GM12878 (cell line): Measurements from ENCODE around the gene NCOA6. TPM values are rescaled to one million over a fixed set of nuclear protein-coding genes. Genes with fewer than 3 reads are reported as not detected.

Experiments
- ATAC-seq: fragments of 200-7000 bp; cut with Tn5 transposase; 3 replicates; pipeline ENCODE4 v1.9.1; 2020; ENCODE audit warnings: mild to moderate bottlenecking, moderate library complexity
- BruUV-seq: library from RNA; stranded (reverse); fragments of 400-500 nt; replicated peaks from 2 replicates; lab custom pipeline; 2021; lab: Mats Ljungman, UMichigan
- CTCF ChIA-PET: fragments of 300-600 bp; sonication (Branson Sonifier 250); formaldehyde crosslinking; extraction: SDS; loops from one replicate; lab custom pipeline; 2021; ENCODE audit warnings: inconsistent platforms; lab: Yijun Ruan, JAX
- POLR2A ChIA-PET: fragments of 350-600 bp; formaldehyde crosslinking; extraction: SDS; loops from one replicate; lab custom pipeline; 2021; ENCODE audit warnings: inconsistent platforms; lab: Charles Lee
- RAD21 ChIA-PET: fragments of 300-600 bp; sonication (Branson Sonifier 250); formaldehyde crosslinking; loops from one replicate; lab custom pipeline; 2023; ENCODE audit warnings: antibody characterized with exemption; ENCODE audit not compliant: unreplicated experiment; lab: Charles Lee
- SMC1A ChIA-PET: fragments of 300-600 bp; sonication (Branson Sonifier 250); formaldehyde crosslinking; loops from one replicate; lab custom pipeline; 2023; ENCODE audit not compliant: unreplicated experiment, uncharacterized antibody; lab: Charles Lee
- DNase-seq: peaks from one replicate; pipeline ENCODE4 v3.0.0-alpha.2; 2011; ENCODE audit warnings: low read depth, low spot score
- FAIRE-seq: peaks from 3 replicates; lab custom pipeline; 2011; peaks lifted over from hg19 to GRCh38; lab: Jason Lieb, UNC
- H2AFZ ChIP-seq: 2 replicates; pipeline ENCODE4 v1.6.0; 2011; ENCODE audit warnings: low read depth, low read length, control low read depth; ENCODE audit not compliant: control insufficient read depth
- H3K27ac ChIP-seq: 2 replicates; pipeline ENCODE4 v1.5.1; 2011; ENCODE audit warnings: control low read depth; ENCODE audit not compliant: control insufficient read depth, insufficient read depth
- H3K27me3 ChIP-seq, 2 experiments: replicated peaks in 1 of 2; 2 replicates each; pipeline versions ENCODE4 v1.6.0 to v1.6.1; 2011; ENCODE audit warnings: low read length in 1 of 2; ENCODE audit not compliant: control insufficient read depth in 2 of 2, insufficient read depth in 2 of 2
- H3K36me3 ChIP-seq, 2 experiments: 2 replicates each; pipeline ENCODE4 v1.5.1; 2011; ENCODE audit warnings: low read length in 1 of 2; ENCODE audit not compliant: control insufficient read depth in 2 of 2, insufficient read depth in 2 of 2
- H3K4me1 ChIP-seq: 2 replicates; pipeline ENCODE4 v1.6.1; 2011; ENCODE audit warnings: mild to moderate bottlenecking, low read length, moderate library complexity, mixed read lengths; ENCODE audit not compliant: control insufficient read depth, insufficient read depth
- H3K4me2 ChIP-seq: 2 replicates; pipeline ENCODE4 v1.6.0; 2011; ENCODE audit warnings: control low read depth; ENCODE audit not compliant: control insufficient read depth, insufficient read depth
- H3K4me3 ChIP-seq: fragments of 200-600 bp; sonication (generic); 2 replicates; pipeline ENCODE4 v1.5.1; 2016
- H3K79me2 ChIP-seq: 2 replicates; pipeline ENCODE4 v1.6.0; 2011; ENCODE audit warnings: low read length; ENCODE audit not compliant: control insufficient read depth, insufficient read depth
- H3K9ac ChIP-seq: 2 replicates; pipeline ENCODE4 v1.8.0; 2011; ENCODE audit warnings: low read length, control low read depth, mixed read lengths; ENCODE audit not compliant: control insufficient read depth, insufficient read depth
- H3K9me3 ChIP-seq: replicated peaks from 3 replicates; pipeline ENCODE4 v1.5.1; 2011; ENCODE audit warnings: mild to moderate bottlenecking, low read length; ENCODE audit not compliant: control insufficient read depth, insufficient read depth
- H4K20me1 ChIP-seq: 2 replicates; pipeline ENCODE4 v1.6.0; 2011; ENCODE audit not compliant: control insufficient read depth, insufficient read depth
- ATF7 ChIP-seq: fragments of 450-650 bp; IDR thresholded peaks from 2 replicates; pipeline ENCODE4 v1.6.1; 2016; ENCODE audit warnings: low read depth, mild to moderate bottlenecking
- ETV6 ChIP-seq, 2 experiments: fragments of 450-650 bp in 1 of 2; IDR thresholded peaks in 1 of 2; conservative IDR thresholded peaks in 1 of 2; 2 replicates each; pipeline ENCODE4 v1.6.1; 2014; ENCODE audit warnings: antibody characterized with exemption in 1 of 2, borderline replicate concordance in 1 of 2, low read depth in 1 of 2, mild to moderate bottlenecking in 1 of 2, moderate library complexity in 1 of 2
- JUNB ChIP-seq: IDR thresholded peaks from 2 replicates; pipeline ENCODE4 v1.6.1; 2016; ENCODE audit warnings: antibody characterized with exemption, mild to moderate bottlenecking
- KAT2A ChIP-seq: conservative IDR thresholded peaks from 2 replicates; pipeline ENCODE4 v1.6.1; 2011; ENCODE audit warnings: low read depth, low read length; ENCODE audit not compliant: control insufficient read depth
- NR2C1 ChIP-seq: fragments of 450-650 bp; IDR thresholded peaks from 2 replicates; pipeline ENCODE4 v1.6.1; 2017; ENCODE audit warnings: antibody characterized with exemption, mild to moderate bottlenecking, moderate library complexity
- RB1 ChIP-seq: fragments of 450-650 bp; formaldehyde crosslinking; IDR thresholded peaks from 2 replicates; pipeline ENCODE4 v1.6.1; 2017; ENCODE audit warnings: mild to moderate bottlenecking, borderline replicate concordance
- SMAD1 ChIP-seq: fragments of 450-650 bp; IDR thresholded peaks from 2 replicates; pipeline ENCODE4 v1.6.1; 2018; ENCODE audit warnings: mild to moderate bottlenecking, low read depth; ENCODE audit not compliant: partially characterized antibody
- TAF1 ChIP-seq: IDR thresholded peaks from 2 replicates; pipeline ENCODE4 v1.6.1; 2011; ENCODE audit warnings: mild to moderate bottlenecking, low read depth, low read length, borderline replicate concordance
- TCF12 ChIP-seq: IDR thresholded peaks from 2 replicates; pipeline ENCODE4 v1.6.1; 2011; ENCODE audit warnings: low read depth, mild to moderate bottlenecking, low read length
- ZZZ3 ChIP-seq: IDR thresholded peaks from 2 replicates; pipeline ENCODE4 v1.6.1; 2011; ENCODE audit warnings: low read depth; ENCODE audit not compliant: control insufficient read depth, insufficient read length
- WGBS: methylation state at CpG from one replicate; pipeline ENCODE4 v1.1.6; 2016; ENCODE audit warnings: low lambda C conversion rate; ENCODE audit not compliant: insufficient replicate concordance, insufficient coverage; ENCODE audit errors: missing lambda C conversion rate; 5-methylcytosine and 5-hydroxymethylcytosine counted together
- in situ Hi-C: fragments of 300-500 bp; cut with MboI; formaldehyde crosslinking; loops from 9 replicates; pipeline ENCODE4 v1.14.3; 2018; ENCODE audit warnings: mixed read lengths
- intact Hi-C: fragments of 100-400 bp; cut with micrococcal nuclease; formaldehyde crosslinking; loops from one replicate; pipeline ENCODE4 v1.14.2; 2022; ENCODE audit not compliant: unreplicated experiment
- polyA plus RNA-seq, 11 experiments: library from polyadenylated mRNA; depleted of rRNA in 4 of 11; unstranded in 6 of 11; stranded (reverse) in 5 of 11; fragments of >200 nt; fragmentation: Nextera tagmentation in 4 of 11; fragmentation: Illumina TruSeq in 1 of 11; extraction: Ambion mirVana in 4 of 11; extraction: Trizol in 1 of 11; gene quantifications; 1 replicate in 1 of 11; 2 replicates in 10 of 11; pipeline versions ENCODE4 v1.2.1 to v1.2.3, GENCODE V29; 2011 to 2016; ENCODE audit warnings: inconsistent platforms in 2 of 11, missing spikeins in 2 of 11, low read depth in 1 of 11
- total RNA-seq, 4 experiments: library from RNA; depleted of rRNA in 3 of 4; stranded (reverse); fragments of >200 nt in 3 of 4; fragmentation: Illumina TruSeq in 1 of 4; extraction: Trizol in 1 of 4; gene quantifications; 2 replicates each; pipeline versions ENCODE4 v1.2.1 to v1.2.3, GENCODE V29; 2013 to 2021
- TF ChIP-seq, protein P1 (sequence below): fragments of 450-650 bp; formaldehyde crosslinking; IDR thresholded peaks from 2 replicates; pipeline ENCODE4 v1.5.0; 2022; ENCODE audit warnings: mild to moderate bottlenecking, missing genetic modification characterization

NCOA6 gene
- total and polyA plus RNA-seq, 10 of the 15 experiments (the other 5 are each of a cell fraction or from before 2014, with no cell fraction given) = 6.1 to 20.6 (median 12.6) TPM

DNA sequence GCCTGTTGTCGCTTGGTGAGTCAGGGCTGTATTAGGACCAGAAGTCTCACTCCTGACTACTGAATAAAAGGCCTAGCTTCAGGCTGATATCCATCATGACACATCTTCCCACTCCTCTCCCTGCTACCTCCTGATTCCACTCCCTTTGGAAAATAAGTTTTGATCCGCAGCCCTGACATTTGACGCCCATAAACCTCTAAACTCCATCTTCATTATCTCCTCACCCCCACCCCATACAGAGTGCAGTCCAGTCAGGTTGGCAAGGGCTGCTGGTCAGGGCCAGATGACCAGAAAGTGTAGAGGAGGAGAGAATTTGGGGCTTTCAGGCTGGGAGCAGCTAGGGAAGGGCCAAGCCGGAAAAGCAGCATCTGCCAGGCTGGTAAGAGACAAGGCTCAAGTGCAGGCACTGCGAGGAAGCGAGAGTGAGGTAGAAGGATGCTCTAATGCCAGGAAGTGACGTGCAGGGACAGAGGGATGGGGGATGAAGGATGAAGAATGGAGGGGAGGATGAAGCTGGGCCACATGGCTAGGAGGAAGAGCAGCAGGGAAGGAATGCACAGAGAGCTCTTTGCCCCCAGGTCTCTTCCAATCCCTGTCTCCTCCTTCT is 46.0 kb upstream of the NCOA6 start:
- no TSS peak for BruUV-seq

DNA sequence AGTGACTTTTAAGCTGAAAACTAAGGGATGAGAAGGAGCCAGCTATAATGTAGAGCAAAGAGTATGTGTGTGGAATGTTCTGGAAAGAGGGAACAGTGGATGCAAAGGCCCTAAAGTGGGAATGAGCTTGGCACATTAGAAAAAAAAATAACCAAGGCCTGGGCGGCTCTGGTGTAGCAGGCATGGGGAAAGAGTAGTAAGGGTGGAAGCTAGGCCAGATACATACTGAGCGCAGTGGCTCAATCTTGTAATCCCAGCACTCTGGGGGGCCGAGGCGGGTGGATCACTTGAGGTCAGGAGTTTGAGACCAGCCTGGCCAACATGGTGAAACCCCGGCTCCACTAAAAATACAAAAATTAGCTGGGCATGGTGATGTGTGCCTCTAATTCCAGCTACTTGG is 38.8 kb upstream of the NCOA6 start:
- intact Hi-C loops = no loop called here
- ChIA-PET CTCF (interaction anchor here (0.8 to 3.8 kb wide), 2 partner anchors 11 to 231 kb away, joined by 4 to 18 read pairs; partner anchors contain the start of gene ACSS2), SMC1A (no interaction called here), POLR2A (interaction anchor here (0.5 kb wide), 1 partner anchor 16 kb away, joined by 9 read pairs; no protein-coding TSS in a partner anchor)
- no peaks in the 10 kb centered on the region for H3K36me3 ChIP-seq
- H3K27me3 ChIP-seq = no peaks in the 10 kb centered on the region
- ATAC-seq (no peak), FAIRE-seq (no peak)
- no peaks in the 10 kb centered on the region for H3K79me2 ChIP-seq
- H2AFZ ChIP-seq = no peak overlapping the region
- H3K4me2 ChIP-seq = no peak overlapping the region
- no peak for TF ChIP-seq NR2C1
- no peak for TF ChIP-seq JUNB
- no peak for TF ChIP-seq TCF12
- no peak for TF ChIP-seq ATF7
- TF ChIP-seq RB1 = no peak
- TF ChIP-seq KAT2A = no peak
- no peak for TF ChIP-seq TAF1
- TF ChIP-seq, protein P1, sequence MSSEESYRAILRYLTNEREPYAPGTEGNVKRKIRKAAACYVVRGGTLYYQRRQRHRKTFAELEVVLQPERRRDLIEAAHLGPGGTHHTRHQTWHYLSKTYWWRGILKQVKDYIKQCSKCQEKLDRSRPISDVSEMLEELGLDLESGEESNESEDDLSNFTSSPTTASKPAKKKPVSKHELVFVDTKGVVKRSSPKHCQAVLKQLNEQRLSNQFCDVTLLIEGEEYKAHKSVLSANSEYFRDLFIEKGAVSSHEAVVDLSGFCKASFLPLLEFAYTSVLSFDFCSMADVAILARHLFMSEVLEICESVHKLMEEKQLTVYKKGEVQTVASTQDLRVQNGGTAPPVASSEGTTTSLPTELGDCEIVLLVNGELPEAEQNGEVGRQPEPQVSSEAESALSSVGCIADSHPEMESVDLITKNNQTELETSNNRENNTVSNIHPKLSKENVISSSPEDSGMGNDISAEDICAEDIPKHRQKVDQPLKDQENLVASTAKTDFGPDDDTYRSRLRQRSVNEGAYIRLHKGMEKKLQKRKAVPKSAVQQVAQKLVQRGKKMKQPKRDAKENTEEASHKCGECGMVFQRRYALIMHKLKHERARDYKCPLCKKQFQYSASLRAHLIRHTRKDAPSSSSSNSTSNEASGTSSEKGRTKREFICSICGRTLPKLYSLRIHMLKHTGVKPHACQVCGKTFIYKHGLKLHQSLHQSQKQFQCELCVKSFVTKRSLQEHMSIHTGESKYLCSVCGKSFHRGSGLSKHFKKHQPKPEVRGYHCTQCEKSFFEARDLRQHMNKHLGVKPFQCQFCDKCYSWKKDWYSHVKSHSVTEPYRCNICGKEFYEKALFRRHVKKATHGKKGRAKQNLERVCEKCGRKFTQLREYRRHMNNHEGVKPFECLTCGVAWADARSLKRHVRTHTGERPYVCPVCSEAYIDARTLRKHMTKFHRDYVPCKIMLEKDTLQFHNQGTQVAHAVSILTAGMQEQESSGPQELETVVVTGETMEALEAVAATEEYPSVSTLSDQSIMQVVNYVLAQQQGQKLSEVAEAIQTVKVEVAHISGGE (CRISPR knock-in tag) = no peak
- TF ChIP-seq, all 136 proteins: peak for 0
- WGBS = 73% methylated on average over 5 of the region's 5 CpGs
- in situ Hi-C loops = no loop called here
- no TSS peak for BruUV-seq
- Histone ChIP-seq H3K27ac (no peak overlapping the region), H3K4me3 (no peak overlapping the region), H3K9ac (no peak overlapping the region), H3K4me1 (no peaks in the 10 kb centered on the region), H3K9me3 (no peaks in the 10 kb centered on the region), H4K20me1 (no peaks in the 10 kb centered on the region)
- RAD21 ChIA-PET = interaction anchor here (1.2 kb wide), 1 partner anchor 8 kb away, joined by 4 read pairs; no protein-coding TSS in a partner anchor
- DNase-seq = no peak

More for the DNA sequence above, 46.0 kb upstream of the NCOA6 start:
- H2AFZ ChIP-seq = no peak overlapping the region
- no peak overlapping the region for H3K27ac ChIP-seq
- peaks cover 14% of the 10 kb centered on the region for H3K4me1 ChIP-seq
- ChIA-PET CTCF (interaction anchor here (0.8 to 7.5 kb wide), 5 partner anchors 12 to 338 kb away, joined by 3 to 99 read pairs (median 3); partner anchors contain the start of genes GSS and MYH7B), POLR2A (interaction anchor here (0.6 kb wide), 2 partner anchors 169 to 266 kb away, joined by 3 to 5 read pairs; no protein-coding TSS in a partner anchor), RAD21 (interaction anchor here (0.6 to 7.1 kb wide), 2 partner anchors 86 to 98 kb away, joined by 3 to 71 read pairs; partner anchors contain the start of genes GSS and MYH7B), SMC1A (interaction anchor here (1.6 kb wide), 1 partner anchor 9 kb away, joined by 5 read pairs; no protein-coding TSS in a partner anchor)
- H3K36me3 ChIP-seq = no peaks in the 10 kb centered on the region
- no peaks in the 10 kb centered on the region for H3K9me3 ChIP-seq
- FAIRE-seq (no peak), ATAC-seq (no peak), DNase-seq (no peak)
- WGBS = 85% methylated on average over 7 of the region's 7 CpGs
- in situ Hi-C loops (loop anchor here (5.0 kb wide), 1 partner anchor 86 kb away; the partner anchor contains the start of genes GSS and MYH7B), intact Hi-C loops (loop anchor here (10.0 kb wide), 1 partner anchor 223 kb away; the partner anchor contains the start of gene TRPC4AP)
- peak overlapping the region; percentile 88; the same call in 1 of the 2 replicates for H3K4me2 ChIP-seq
- H3K4me3 ChIP-seq = no peak overlapping the region
- no peaks in the 10 kb centered on the region for H3K79me2 ChIP-seq
- no peak for TF ChIP-seq ZZZ3
- no peak for TF ChIP-seq ETV6 (conservative IDR thresholded peaks at IDR 0.05 in 1 of 2, IDR thresholded peaks at IDR 0.05 in 1 of 2; ENCODE audit: borderline replicate concordance in 1 of 2, low read depth in 1 of 2)
- TF ChIP-seq SMAD1 = no peak
- H3K27me3 ChIP-seq = no peaks in the 10 kb centered on the region; a peak in 1 of 4 replicates
- H4K20me1 ChIP-seq = no peaks in the 10 kb centered on the region
- no peak overlapping the region for H3K9ac ChIP-seq
